T-helper 1 cell treated with Interleukin-12 subunit alpha and Interleukin-12 subunit beta and Interleukin-4 antibody, amounts not matched to agents 30 μg/mL and 1 μg/mL, for 36 hours (primary cell): Measurements from ENCODE around the gene CPNE9.
A peak's percentile ranks its signal among the peaks of the same experiment; 100 is the strongest.

Experiments used
- H3K27ac Mint-ChIP-seq: one replicate; pipeline ENCODE4 v1.8.0; 2021; ENCODE audit warnings: mild to moderate bottlenecking, mixed read lengths
- H3K27me3 Mint-ChIP-seq: one replicate; pipeline ENCODE4 v1.8.0; 2021; ENCODE audit warnings: low read depth, mixed read lengths
- H3K36me3 Mint-ChIP-seq: one replicate; pipeline ENCODE4 v1.8.0; 2021; ENCODE audit warnings: low read depth, mixed read lengths
- H3K4me1 Mint-ChIP-seq: one replicate; pipeline ENCODE4 v1.8.0; 2021; ENCODE audit warnings: low read depth, mixed read lengths
- H3K4me3 Mint-ChIP-seq: one replicate; pipeline ENCODE4 v1.8.0; 2021; ENCODE audit warnings: mild to moderate bottlenecking, moderate library complexity, mixed read lengths
- H3K9me3 Mint-ChIP-seq: one replicate; pipeline ENCODE4 v1.8.0; 2021; ENCODE audit warnings: mixed read lengths

Gene CPNE9

DNA sequence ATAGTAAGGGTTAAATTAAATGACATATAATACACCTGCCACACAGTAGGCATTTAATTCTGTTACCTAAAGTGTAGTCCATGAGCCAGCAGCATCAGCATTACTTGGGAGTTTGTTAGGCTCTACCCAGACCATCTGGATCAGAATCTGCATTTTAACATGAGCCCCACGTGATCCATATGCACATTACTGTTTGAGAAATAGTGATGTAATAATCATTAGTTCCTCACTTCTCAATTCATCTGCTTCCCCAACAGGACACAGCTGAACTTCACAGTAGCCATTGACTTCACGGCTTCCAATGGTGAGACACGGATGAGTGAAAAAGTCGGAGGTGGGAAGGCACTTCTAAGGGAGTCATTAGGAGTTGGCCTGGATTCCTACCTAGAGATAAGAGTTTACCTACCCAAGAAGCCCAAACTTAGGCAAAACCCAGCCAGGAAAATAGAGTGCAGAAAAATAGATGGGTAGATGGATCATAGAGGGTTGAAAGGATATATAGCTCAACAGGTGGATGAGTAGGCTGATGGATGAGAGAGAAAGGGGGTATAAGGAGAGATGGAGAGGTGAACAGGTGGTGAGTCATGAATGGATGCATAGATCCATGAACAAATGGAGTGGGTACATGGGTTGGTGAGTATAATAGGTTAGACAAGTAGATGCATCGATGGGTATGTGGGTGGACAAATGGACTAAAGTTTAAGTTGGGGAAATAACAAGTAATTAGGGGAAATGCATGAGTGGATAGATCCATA lies 13.3 kb downstream of the CPNE9 start:
- Mint-ChIP-seq H3K9me3 (no peaks in the 10 kb centered on the region), H3K27me3 (peaks cover 16% of the 10 kb centered on the region), H3K4me3 (no peak overlapping the region), H3K4me1 (no peaks in the 10 kb centered on the region), H3K27ac (no peak overlapping the region), H3K36me3 (no peaks in the 10 kb centered on the region)

DNA sequence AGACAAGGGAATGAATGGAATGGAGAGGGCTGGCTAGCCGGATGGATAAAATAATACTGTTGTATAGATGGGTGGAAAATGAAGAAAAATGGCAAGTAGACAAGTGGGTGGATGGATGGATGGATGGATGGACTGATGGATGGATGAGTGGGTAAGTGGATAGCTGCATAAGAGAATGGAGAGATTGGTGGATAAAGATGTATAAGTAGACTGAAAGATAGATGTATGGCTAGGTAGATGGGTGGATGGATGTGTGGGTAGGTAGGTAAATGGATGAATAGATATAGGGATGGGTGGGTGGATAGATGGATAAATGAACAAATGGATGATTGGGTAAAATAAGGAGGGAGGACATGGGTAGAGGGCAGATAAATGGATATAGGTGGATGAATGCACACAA lies 13.9 kb downstream of the CPNE9 start:
- Mint-ChIP-seq H3K36me3 (no peaks in the 10 kb centered on the region), H3K4me3 (no peak overlapping the region), H3K27me3 (peaks cover 16% of the 10 kb centered on the region), H3K9me3 (no peaks in the 10 kb centered on the region), H3K4me1 (no peaks in the 10 kb centered on the region), H3K27ac (no peak overlapping the region)

- Mint-ChIP-seq H3K4me3 (no peak overlapping the region), H3K4me1 (no peaks in the 10 kb centered on the region), H3K9me3 (no peaks in the 10 kb centered on the region), H3K27me3 (peaks cover 17% of the 10 kb centered on the region), H3K27ac (no peak overlapping the region), H3K36me3 (no peaks in the 10 kb centered on the region)
These were observed 14.5 kb downstream of the CPNE9 start for GRCh38 chr3:9718118-9718517.

- H3K9me3 Mint-ChIP-seq: no peaks in the 10 kb centered on the region
- peaks cover 1% of the 10 kb centered on the region for H3K4me1 Mint-ChIP-seq
- H3K4me3 Mint-ChIP-seq: no peak overlapping the region
- no peaks in the 10 kb centered on the region for H3K36me3 Mint-ChIP-seq
- no peak overlapping the region for H3K27ac Mint-ChIP-seq
- H3K27me3 Mint-ChIP-seq: peaks cover 17% of the 10 kb centered on the region
These were observed 17.5 kb downstream of the CPNE9 start for GRCh38 chr3:9721015-9721699.

DNA sequence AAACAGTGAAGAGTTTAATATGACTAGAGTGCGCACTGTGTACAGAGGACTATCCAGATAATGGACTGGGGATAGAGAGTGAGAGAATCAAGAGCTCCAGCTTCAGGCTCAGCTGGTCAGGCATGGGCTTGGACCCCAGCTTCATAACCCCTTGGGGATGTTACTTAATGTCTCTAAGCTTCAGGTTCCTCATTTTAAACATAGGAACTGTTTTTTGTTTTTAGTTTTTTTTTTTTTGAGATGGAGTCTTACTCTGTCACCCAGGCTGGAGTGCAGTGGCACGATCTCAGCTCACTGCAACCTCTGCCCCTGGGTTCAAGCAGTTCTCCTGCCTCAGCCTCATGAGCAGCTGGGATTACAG lies 18.0 kb downstream of the CPNE9 start:
- no peak overlapping the region for H3K4me3 Mint-ChIP-seq
- no peak overlapping the region for H3K27ac Mint-ChIP-seq
- peaks cover 17% of the 10 kb centered on the region for H3K27me3 Mint-ChIP-seq
- no peaks in the 10 kb centered on the region for H3K36me3 Mint-ChIP-seq
- peaks cover 2% of the 10 kb centered on the region for H3K4me1 Mint-ChIP-seq
- H3K9me3 Mint-ChIP-seq: no peaks in the 10 kb centered on the region

DNA sequence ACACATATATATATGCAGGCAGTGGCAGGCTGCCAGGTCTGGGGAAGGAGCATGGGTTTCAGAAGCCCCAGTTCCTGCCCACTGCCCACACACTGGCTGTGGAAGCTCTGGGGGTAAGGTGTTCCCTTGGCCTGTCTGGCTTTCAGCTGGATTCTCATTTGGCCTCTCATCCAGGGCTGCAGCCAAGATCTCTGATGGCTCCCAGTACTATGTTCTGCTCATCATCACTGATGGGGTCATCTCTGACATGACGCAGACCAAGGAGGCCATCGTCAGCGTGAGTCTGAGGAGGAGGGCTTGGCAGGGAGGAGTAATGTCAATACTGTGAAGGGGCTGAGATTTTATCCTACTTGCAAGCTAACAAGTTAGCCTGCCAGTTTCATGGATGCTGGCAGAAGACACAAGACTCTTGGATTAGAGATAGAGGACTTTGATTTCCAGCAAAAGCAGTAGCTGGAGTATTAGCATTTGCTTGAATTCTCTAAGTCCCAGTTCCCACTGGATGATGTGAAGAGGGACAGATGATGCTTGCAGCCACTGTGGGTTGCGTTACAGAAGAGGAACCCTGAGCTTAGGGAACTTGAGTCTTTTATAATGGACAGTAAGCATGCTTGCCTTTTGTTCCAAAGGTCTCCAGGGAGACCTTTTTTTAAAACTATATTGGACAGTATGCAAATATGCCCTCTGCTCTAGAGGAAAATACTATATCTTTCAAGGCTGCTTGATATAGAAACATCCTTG lies 22.3 kb downstream of the CPNE9 start:
- Mint-ChIP-seq H3K4me3 (no peak overlapping the region), H3K4me1 (peaks cover 19% of the 10 kb centered on the region), H3K36me3 (no peaks in the 10 kb centered on the region), H3K9me3 (no peaks in the 10 kb centered on the region), H3K27ac (no peak overlapping the region), H3K27me3 (peaks cover 6% of the 10 kb centered on the region)

DNA sequence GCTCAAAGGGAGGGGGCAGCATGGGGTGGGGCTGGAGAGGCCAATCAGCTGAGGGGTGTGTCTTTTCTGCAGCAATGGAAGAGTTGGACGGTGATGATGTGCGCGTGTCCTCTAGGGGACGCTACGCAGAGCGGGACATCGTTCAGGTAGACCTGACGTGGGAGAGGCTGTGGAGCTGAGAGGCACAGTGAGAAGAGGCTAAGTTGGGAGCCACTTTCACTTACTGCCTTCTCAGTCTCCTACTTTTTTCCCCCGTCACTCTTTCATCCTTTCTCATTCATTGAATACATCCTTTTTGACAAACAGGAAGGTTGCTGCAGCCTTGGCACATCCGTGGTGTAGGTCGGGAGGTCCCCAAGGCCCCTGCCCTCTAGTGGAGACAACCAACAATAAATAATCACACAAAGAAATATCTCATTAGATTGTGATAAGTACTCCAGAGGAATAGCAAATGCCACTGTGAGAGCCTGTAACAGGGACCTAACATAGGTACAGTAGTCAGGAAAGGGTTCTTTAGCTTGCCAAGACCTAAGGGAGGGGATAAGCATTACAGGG lies 23.5 kb downstream of the CPNE9 start:
- H3K36me3 Mint-ChIP-seq: peaks cover 1% of the 10 kb centered on the region
- H3K4me3 Mint-ChIP-seq: peak overlapping the region; percentile 74
- H3K9me3 Mint-ChIP-seq: no peaks in the 10 kb centered on the region
- H3K27me3 Mint-ChIP-seq: peaks cover 6% of the 10 kb centered on the region
- H3K4me1 Mint-ChIP-seq: peaks cover 19% of the 10 kb centered on the region
- H3K27ac Mint-ChIP-seq: peak overlapping the region; percentile 60

GRCh38 chr3:9727743-9728142 lies 24.1 kb downstream of the CPNE9 start:
- no peak overlapping the region for H3K27ac Mint-ChIP-seq
- no peak overlapping the region for H3K4me3 Mint-ChIP-seq
- peaks cover 6% of the 10 kb centered on the region for H3K27me3 Mint-ChIP-seq
- no peaks in the 10 kb centered on the region for H3K9me3 Mint-ChIP-seq
- peaks cover 24% of the 10 kb centered on the region for H3K4me1 Mint-ChIP-seq
- peaks cover 4% of the 10 kb centered on the region for H3K36me3 Mint-ChIP-seq

DNA sequence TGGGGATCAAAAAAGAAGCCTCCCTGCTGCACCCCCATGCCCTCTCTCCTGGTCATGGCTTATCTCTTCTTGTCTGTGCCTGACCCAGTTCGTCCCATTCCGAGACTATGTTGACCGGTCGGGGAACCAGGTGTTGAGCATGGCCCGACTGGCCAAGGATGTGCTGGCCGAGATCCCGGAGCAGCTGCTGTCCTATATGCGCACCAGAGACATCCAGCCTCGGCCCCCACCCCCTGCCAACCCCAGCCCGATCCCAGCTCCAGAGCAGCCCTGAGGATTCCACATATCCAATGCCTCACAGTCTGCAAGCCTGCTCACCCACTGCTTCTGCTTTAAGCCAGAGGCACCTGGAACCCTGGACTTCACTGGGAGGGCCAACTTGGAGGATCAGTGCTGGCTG lies 25.8 kb downstream of the CPNE9 start:
- Mint-ChIP-seq H3K4me3 (no peak overlapping the region), H3K9me3 (no peaks in the 10 kb centered on the region), H3K36me3 (peaks cover 13% of the 10 kb centered on the region), H3K4me1 (peaks cover 37% of the 10 kb centered on the region), H3K27ac (no peak overlapping the region), H3K27me3 (peaks cover under 1% of the 10 kb centered on the region)

DNA sequence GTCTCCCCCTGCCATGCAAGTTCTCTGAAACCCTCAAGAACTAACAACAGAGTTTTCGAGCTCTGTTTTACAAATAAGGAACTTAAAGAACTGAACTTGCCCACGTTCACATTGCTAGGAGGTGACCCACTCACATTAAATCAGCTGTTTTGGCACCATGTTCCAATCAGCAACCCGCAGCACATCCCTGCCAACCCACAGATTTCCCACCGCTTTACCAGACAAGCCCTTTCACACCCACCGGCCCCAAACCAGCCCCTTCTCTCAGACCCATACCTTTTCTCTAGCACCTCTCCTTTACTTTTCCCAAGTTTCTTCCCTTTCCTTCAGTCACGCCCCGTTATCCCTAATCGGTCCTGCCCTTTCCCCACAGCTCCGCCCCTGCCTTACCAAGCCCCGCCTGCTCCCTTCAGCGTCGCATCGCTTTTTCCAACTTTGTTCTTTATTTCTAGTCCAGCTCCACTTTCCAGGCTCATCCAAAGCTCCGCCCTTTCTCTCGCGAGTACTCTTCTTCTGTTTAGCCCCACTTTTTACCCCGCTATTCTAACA lies 27.1 kb downstream of the CPNE9 start:
- peaks cover 22% of the 10 kb centered on the region for H3K36me3 Mint-ChIP-seq
- H3K9me3 Mint-ChIP-seq: no peaks in the 10 kb centered on the region
- peaks cover 41% of the 10 kb centered on the region for H3K4me1 Mint-ChIP-seq
- peak overlapping the region; percentile 86 for H3K27ac Mint-ChIP-seq
- no peaks in the 10 kb centered on the region for H3K27me3 Mint-ChIP-seq
- H3K4me3 Mint-ChIP-seq: peak overlapping the region; percentile 88

GRCh38 chr3:9731206-9732079 lies 27.8 kb downstream of the CPNE9 start, which contains the start of gene BRPF1:
Gene BRPF1 (plus strand): TSS chr3:9731735. CDS start chr3:9734141, 2,406 bp downstream.
- peak within 1 kb of the TSS; percentile 95 for H3K27ac Mint-ChIP-seq
- H3K4me3 Mint-ChIP-seq: peak within 1 kb of the TSS; percentile 98
- H3K36me3 Mint-ChIP-seq: peaks cover 25% of the 10 kb centered on the region
- H3K27me3 Mint-ChIP-seq: no peaks in the 10 kb centered on the region
- H3K4me1 Mint-ChIP-seq: peaks cover 43% of the 10 kb centered on the region
- H3K9me3 Mint-ChIP-seq: no peaks in the 10 kb centered on the region

DNA sequence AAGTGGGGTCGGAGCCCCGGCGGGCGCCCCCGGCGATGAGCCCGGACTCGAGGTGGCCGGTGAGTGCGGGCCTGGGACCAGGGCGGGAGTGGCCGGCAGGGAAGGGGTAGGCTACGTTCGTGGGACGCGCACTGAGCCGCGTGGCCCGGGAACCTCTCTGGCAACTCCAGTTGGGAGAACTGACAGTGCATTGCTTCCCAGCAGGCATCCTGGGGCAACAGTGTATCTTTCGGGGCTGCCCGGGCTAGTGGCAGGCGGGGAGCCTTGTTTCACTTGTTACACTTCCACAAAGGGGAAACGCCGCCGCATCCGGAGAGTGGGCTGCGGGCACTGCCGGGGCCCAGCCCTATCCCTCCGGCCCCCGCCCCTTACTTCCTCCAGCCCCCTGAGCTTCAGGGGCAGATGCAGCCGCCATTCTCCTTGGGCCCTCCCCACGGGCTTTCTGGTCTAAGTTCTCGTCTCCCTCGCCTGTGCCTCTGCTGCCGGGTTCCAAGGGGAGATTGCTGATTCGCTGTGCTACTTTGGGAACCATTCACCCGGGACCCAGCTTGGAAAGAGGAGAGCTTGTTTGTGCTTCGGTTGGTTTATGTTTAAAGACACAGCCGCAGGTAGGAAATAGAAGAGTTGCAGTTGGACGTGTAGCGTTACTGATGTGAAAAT lies 28.6 kb downstream of the CPNE9 start:
- Mint-ChIP-seq H3K4me1 (peaks cover 42% of the 10 kb centered on the region), H3K9me3 (no peaks in the 10 kb centered on the region), H3K27ac (peak overlapping the region; percentile 88), H3K4me3 (peak overlapping the region; percentile 98), H3K36me3 (peaks cover 31% of the 10 kb centered on the region), H3K27me3 (no peaks in the 10 kb centered on the region)

DNA sequence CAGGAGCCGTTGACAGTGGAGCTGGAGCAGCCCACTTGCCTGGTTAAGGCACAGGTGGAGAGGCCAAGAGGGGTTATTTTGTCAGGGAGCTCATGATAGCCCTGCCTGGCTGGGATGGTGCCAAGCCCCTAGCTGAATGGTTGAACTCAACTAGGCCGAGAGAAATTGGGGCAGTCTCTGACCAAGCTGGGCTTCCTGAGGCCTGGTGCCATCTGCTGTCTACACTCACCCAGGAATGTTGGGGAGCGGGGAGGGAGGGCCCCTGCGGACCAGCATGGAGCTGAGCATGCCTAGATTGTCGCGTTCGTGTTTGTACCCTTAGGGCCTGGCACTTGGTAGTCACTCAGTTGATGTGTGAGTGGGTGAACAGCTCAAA lies 29.1 kb downstream of the CPNE9 start:
- Mint-ChIP-seq H3K36me3 (peaks cover 31% of the 10 kb centered on the region), H3K27ac (peak overlapping the region; percentile 88), H3K27me3 (no peaks in the 10 kb centered on the region), H3K4me1 (peaks cover 36% of the 10 kb centered on the region), H3K4me3 (peak overlapping the region; percentile 98), H3K9me3 (no peaks in the 10 kb centered on the region)
